Stimulated activated CD4-positive, alpha-beta T cell treated with anti-CD3 and anti-CD28 coated beads, Interleukin-2, amount 100 ng/mL, for 24 hours (primary cell): ENCODE results near the gene CYP2C18.
"Not testable (repeated sequence)": the region's sequence is repeated elsewhere in the genome, so short reads cannot be mapped to it uniquely, and the experiment has no call there.

Experiments used
- DNase-seq, 2 donors: peaks; one replicate each; pipeline ENCODE4 v3.0.0-alpha.2; 2020

The CYP2C18 gene

DNA sequence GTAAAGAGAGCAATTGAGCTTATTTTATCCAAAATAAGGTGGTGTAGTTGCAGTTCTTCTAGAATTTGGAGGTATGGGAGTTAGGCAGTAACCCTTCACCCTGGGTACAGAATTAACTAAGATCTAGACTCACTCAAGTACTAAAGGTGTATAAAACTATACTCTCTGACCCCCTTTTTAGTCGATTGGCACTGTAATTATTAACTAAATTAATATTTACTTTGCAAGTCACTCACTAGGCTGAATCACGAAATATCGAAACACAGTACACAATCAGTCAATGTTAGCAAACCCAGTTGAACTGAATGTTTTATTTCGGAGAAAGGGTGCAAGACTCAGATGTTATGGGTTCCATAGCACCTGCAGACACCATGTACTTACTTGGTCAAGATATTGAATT is 64.3 kb downstream of the CYP2C18 start:
- no peak for DNase-seq

DNA sequence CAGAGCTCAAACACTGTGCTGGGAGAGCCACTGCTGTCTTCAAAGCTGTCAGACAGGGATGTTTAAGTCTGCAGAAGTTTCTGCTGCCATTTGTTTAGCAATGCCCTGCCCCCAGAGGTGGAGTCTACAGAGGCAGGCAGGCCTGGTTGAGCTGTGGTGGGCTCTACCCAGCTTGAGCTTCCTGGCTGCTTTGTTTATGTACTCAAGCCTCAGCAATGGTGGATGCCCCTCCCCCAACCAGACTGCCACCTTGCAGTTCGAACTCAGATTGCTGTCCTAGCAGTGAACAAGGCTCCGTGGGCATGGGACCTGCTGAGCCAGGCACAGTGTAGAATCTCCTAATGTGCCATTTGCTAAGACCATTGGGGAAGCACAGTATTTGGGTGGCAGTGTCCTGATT is 74.4 kb downstream of the CYP2C18 start:
- no peak for DNase-seq

DNA sequence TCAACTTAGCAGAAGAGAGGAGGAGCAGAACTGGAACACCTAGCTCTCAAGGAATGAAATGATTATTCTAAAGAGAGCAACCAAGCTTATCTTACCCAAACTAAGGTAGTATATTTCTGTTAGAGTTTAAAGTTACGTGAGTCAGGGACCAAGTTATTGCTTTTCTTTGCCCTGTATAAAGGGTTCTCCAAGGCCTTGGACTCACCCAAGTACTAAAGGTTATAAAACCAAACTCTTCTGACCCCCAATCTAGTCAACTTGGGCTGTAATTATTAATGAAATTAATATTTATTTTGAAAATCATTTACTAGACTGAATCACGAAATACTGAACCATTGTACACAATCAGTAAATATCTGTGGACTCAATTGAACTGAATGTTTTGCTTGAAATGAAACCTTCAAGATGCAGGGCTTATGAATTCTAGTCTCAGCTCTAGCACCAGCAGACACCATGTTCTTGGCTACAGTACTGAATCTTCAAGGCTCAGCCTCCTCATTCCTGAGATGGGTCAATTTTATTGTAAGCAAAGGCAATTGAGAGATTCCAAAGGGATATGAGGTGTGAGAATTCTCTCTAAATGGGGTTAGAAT is 77.2 kb downstream of the CYP2C18 start:
- DNase-seq: no peak

DNA sequence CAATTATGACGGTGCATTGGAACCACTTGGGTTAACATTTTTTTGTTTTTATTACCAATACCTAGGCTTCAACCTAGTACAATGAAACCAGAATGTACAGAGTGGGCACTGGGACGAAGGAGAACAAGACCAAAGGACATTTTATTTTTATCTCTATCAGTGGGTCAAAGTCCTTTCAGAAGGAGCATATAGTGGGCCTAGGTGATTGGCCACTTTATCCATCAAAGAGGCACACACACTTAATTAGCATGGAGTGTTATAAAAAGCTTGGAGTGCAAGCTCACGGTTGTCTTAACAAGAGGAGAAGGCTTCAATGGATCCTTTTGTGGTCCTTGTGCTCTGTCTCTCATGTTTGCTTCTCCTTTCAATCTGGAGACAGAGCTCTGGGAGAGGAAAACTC is 78.9 kb downstream of the CYP2C18 start, which contains the start of gene CYP2C19:
Gene CYP2C19 (plus strand): TSS at position 289 of the 400 bp plus-strand sequence. CDS start 25 bp downstream, at position 314.
- DNase-seq: no peak

DNA sequence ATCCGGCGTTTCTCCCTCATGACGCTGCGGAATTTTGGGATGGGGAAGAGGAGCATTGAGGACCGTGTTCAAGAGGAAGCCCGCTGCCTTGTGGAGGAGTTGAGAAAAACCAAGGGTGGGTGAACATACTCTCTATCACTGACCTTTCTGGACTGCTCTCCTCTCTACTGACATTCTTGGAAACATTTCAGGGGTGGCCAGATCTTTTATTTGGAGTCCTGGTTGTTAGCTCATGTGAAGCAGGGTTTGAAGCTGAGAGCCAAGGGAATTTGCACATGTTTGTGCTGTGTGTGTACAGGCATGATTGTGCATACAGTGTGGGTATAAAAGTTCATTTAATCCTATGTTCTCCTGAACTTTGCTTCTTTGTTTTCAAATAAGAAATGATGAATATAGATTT is 91.9 kb downstream of the CYP2C18 start:
- DNase-seq: not testable (repeated sequence)

DNA sequence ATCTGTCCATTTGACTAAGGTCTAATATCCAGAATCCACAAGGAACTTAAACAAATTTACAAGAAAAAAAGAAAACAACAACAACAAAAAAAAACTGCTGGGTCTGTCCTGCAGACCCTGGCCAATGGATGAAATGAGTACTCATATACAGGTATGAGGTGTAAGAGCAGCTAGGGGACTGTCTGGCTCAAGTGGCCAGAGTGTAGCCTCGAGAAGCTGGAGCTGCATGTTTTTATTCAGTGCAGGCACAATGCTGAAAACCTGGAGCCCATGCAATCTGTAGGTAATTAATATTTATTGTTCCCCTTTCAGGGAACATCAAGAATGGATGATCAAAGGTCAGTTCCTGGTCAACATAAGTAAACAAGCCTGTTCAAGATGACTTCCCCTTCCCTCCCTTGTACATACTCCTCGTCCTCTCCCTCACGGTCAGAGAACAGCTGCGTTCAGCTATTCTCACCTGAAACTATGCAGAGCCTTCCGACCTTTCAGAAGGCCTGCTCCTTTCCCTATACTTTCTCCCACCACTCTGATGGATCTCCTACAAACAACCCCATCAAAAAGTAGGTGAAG is 94.4 kb downstream of the CYP2C18 start:
- DNase-seq: no peak

DNA sequence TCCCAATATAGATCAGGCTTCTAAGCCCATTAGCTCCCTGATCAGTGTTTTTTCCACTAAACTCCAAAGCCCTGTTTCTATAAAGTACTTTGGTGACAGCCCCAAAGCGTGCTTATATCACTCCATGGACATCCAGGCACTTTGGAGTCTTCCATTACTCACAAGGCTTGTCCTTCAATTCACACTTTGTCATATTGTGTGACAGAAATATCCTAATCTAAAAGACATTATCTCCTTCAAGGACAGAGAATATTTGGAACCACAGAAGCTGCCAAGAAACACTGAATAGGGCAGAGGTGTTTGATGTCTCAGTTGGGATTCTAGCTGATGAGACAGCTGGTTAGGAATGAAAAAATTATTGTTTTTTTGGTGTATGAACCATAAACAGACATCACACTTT is 97.3 kb downstream of the CYP2C18 start:
- DNase-seq: no peak

DNA sequence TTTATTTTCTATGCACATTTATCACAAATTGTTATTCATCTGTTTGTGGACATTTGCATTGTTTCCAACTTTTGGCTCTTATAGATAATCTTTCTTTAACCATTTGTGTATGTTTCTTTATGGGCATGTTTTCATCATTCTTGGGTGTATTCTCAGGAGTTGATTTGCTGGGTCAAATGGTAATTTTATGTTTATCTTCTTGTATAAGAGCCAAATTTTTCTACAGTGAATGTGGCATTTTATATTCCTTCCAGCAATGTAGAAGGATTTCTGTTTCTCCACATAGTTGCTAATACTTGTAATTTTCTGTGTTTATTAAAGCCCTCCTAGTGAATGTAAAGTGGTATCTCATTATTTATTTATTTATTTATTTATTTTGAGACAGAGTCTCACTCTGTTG is 100.7 kb downstream of the CYP2C18 start:
- DNase-seq: no peak

DNA sequence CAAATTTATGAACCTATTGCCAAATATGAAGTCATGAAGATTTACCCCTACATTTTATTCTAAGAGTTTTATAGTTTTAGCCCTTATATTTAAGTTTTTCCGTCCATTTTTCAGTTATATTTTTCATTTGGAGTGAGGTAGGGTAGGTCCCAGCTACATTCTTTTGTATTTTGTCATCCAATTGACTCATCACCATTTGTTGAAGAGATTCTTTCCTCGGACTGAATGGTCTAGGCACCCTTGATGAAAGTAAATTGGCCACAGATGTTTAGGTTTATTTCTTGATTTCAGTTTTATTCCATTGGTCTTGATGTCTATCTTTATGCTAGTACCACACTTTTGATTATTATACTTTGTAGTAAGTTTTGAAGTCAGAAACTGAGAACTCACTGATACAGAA is 101.7 kb downstream of the CYP2C18 start:
- DNase-seq: no peak
